Activated naive CD8-positive, alpha-beta T cell treated with anti-CD3 and anti-CD28 coated beads, Interleukin-2, amount 50 U/mL, for 16 hours (primary cell): ENCODE measurements around the gene SPTLC2.

Experiments
- DNase-seq: peaks from one replicate; pipeline ENCODE4 v3.0.0-alpha.2; 2020; ENCODE audit warnings: low read depth, low spot score

SPTLC2 gene

GRCh38 chr14:77623201-77623600 lies 6.8 kb upstream of the SPTLC2 start:
- DNase-seq = no peak

- no peak for DNase-seq
Measured at GRCh38 chr14:77622366-77622961, 6.0 kb upstream of the SPTLC2 start.

GRCh38 chr14:77620222-77620870 lies 3.9 kb upstream of the SPTLC2 start:
- no peak for DNase-seq

- DNase-seq = no peak
Measured at GRCh38 chr14:77618381-77618970, 2.0 kb upstream of the SPTLC2 start.

- no peak for DNase-seq
Measured at GRCh38 chr14:77616133-77616453, 344 bp downstream of the SPTLC2 start.

GRCh38 chr14:77615361-77616132 lies 890 bp downstream of the SPTLC2 start:
- DNase-seq = no peak

- DNase-seq = no peak
Measured at GRCh38 chr14:77613201-77613600, 3.2 kb downstream of the SPTLC2 start.

GRCh38 chr14:77612011-77612620 lies 4.3 kb downstream of the SPTLC2 start:
- DNase-seq = no peak

GRCh38 chr14:77610553-77610952 lies 5.9 kb downstream of the SPTLC2 start:
- DNase-seq = no peak

GRCh38 chr14:77609922-77610321 lies 6.5 kb downstream of the SPTLC2 start:
- DNase-seq = no peak

GRCh38 chr14:77607741-77608302 lies 8.6 kb downstream of the SPTLC2 start:
- no peak for DNase-seq

- DNase-seq = no peak
Measured at GRCh38 chr14:77605392-77605972, 11.0 kb downstream of the SPTLC2 start.

- no peak for DNase-seq
Measured at GRCh38 chr14:77603654-77604255, 12.7 kb downstream of the SPTLC2 start.

GRCh38 chr14:77603031-77603430 lies 13.4 kb downstream of the SPTLC2 start:
- DNase-seq = no peak

- DNase-seq = no peak
Measured at GRCh38 chr14:77601846-77602619, 14.4 kb downstream of the SPTLC2 start.

- no peak for DNase-seq
Measured at GRCh38 chr14:77599889-77600288, 16.5 kb downstream of the SPTLC2 start.

GRCh38 chr14:77598366-77599070 lies 17.9 kb downstream of the SPTLC2 start:
- DNase-seq = no peak

GRCh38 chr14:77593501-77593961 lies 22.9 kb downstream of the SPTLC2 start:
- no peak for DNase-seq

GRCh38 chr14:77590845-77591485 lies 25.5 kb downstream of the SPTLC2 start:
- no peak for DNase-seq
